OCI-LY7 (cell line): ENCODE results near the gene STXBP6.

ENCODE experiments used
- CTCF ChIP-seq: fragments of 200-600 bp; sonication (generic); conservative IDR thresholded peaks from 2 replicates; pipeline ENCODE4 v1.5.1; 2014; ENCODE audit warnings: mild to moderate bottlenecking, antibody characterized with exemption, low read length, moderate library complexity, mixed read lengths
- EZH2phosphoT487 ChIP-seq: fragments of 200-600 bp; sonication (generic); IDR thresholded peaks from 2 replicates; pipeline ENCODE4 v1.6.1; 2018; ENCODE audit warnings: low read depth, borderline replicate concordance, mild to moderate bottlenecking, mixed run types, antibody characterized with exemption, low read length, moderate library complexity, mixed read lengths

- TF ChIP-seq CTCF, result no peak
- TF ChIP-seq EZH2phosphoT487, result no peak
These were observed 91.7 kb downstream of the STXBP6 start for GRCh38 chr14:24958271-24958670.
